Endothelial cell of umbilical vein (primary cell): ENCODE measurements around the gene PSMB3. TPM values are rescaled to one million over a fixed set of nuclear protein-coding genes. Genes with fewer than 3 reads are reported as not detected.

ENCODE experiments used
- BruUV-seq: library from RNA; stranded (reverse); fragments of 400-500 nt; replicated peaks from 2 replicates; lab custom pipeline; 2021; lab: Mats Ljungman, UMichigan
- CTCF ChIA-PET: fragments of 300-600, 350-600 bp; sonication (Branson Sonifier 250); formaldehyde crosslinking; loops from one replicate; lab custom pipeline; 2021; ENCODE audit warnings: antibody characterized with exemption, inconsistent platforms; lab: Charles Lee
- POLR2A ChIA-PET: fragments of 300-600, 350-600 bp; sonication (Branson Sonifier 250); formaldehyde crosslinking; loops from one replicate; lab custom pipeline; 2021; ENCODE audit warnings: antibody characterized with exemption, inconsistent platforms; lab: Charles Lee
- DNase-seq: peaks from one replicate; pipeline ENCODE4 v3.0.0-alpha.2; 2011; ENCODE audit warnings: low read depth, low spot score
- FAIRE-seq: peaks from 2 replicates; lab custom pipeline; 2011; peaks lifted over from hg19 to GRCh38; lab: Jason Lieb, UNC
- H2AFZ ChIP-seq: 2 replicates; pipeline ENCODE4 v1.6.0; 2012; ENCODE audit warnings: low read depth, low read length, control low read depth, inconsistent platforms
- H3K27ac ChIP-seq: 2 replicates; pipeline ENCODE4 v1.5.1; 2011; ENCODE audit warnings: low read depth, mild to moderate bottlenecking, control low read depth, low read length, moderate library complexity; ENCODE audit not compliant: insufficient read depth
- H3K27me3 ChIP-seq, 2 experiments: 2 replicates each; pipeline versions ENCODE4 v1.6.0 to v1.6.1; 2011; ENCODE audit warnings: low read length in 2 of 2, mixed read lengths in 1 of 2; ENCODE audit not compliant: control insufficient read depth in 2 of 2, insufficient read depth in 2 of 2
- H3K36me3 ChIP-seq, 2 experiments: 2 replicates in 1 of 2; 3 replicates in 1 of 2; pipeline ENCODE4 v1.5.1; 2011; ENCODE audit warnings: low read length in 2 of 2, mild to moderate bottlenecking in 1 of 2, moderate library complexity in 1 of 2; ENCODE audit not compliant: control insufficient read depth in 2 of 2, insufficient read depth in 2 of 2; ENCODE audit errors: extremely low read depth in 1 of 2
- H3K4me1 ChIP-seq: 3 replicates; pipeline ENCODE4 v1.5.1; 2011; ENCODE audit warnings: mild to moderate bottlenecking, low read length; ENCODE audit not compliant: control insufficient read depth, insufficient read depth; ENCODE audit errors: extremely low read depth
- H3K4me2 ChIP-seq: 2 replicates; pipeline ENCODE4 v1.6.1; 2011; ENCODE audit warnings: low read length, control low read depth, mixed read lengths; ENCODE audit not compliant: insufficient read depth
- H3K4me3 ChIP-seq, 3 experiments: fragments of 200-600 bp in 1 of 3; sonication (generic), shearing (Covaris generic) in 1 of 3; replicated peaks in 1 of 3; 2 replicates each; pipeline ENCODE4 v1.5.1; 2011 to 2016; ENCODE audit warnings: control low read depth in 3 of 3, low read length in 3 of 3, mild to moderate bottlenecking in 2 of 3, inconsistent platforms in 1 of 3, low read depth in 1 of 3, moderate library complexity in 1 of 3; ENCODE audit not compliant: insufficient read depth in 1 of 3
- H3K79me2 ChIP-seq: 2 replicates; pipeline ENCODE4 v1.6.0; 2012; ENCODE audit warnings: low read length, inconsistent platforms; ENCODE audit not compliant: control insufficient read depth, insufficient read depth
- H3K9ac ChIP-seq: replicated peaks from 2 replicates; pipeline ENCODE3; 2011; ENCODE audit warnings: low read length, control low read depth; ENCODE audit not compliant: insufficient read depth; ENCODE audit errors: extremely low read depth
- H3K9me1 ChIP-seq: replicated peaks from 3 replicates; pipeline ENCODE4 v1.6.0; 2011; ENCODE audit warnings: mild to moderate bottlenecking, low read length; ENCODE audit not compliant: control insufficient read depth, insufficient read depth; ENCODE audit errors: extremely low read depth
- H3K9me3 ChIP-seq: replicated peaks from 2 replicates; pipeline ENCODE4 v1.5.1; 2012; ENCODE audit warnings: low read length, inconsistent platforms; ENCODE audit not compliant: control insufficient read depth, insufficient read depth
- H4K20me1 ChIP-seq: replicated peaks from 2 replicates; pipeline ENCODE3; 2011; ENCODE audit warnings: mild to moderate bottlenecking, low read length; ENCODE audit not compliant: control insufficient read depth, insufficient read depth; ENCODE audit errors: extremely low read depth
- FOS ChIP-seq: IDR thresholded peaks from 2 replicates; pipeline ENCODE4 v1.6.1; 2011; ENCODE audit warnings: mild to moderate bottlenecking, low read length, moderate library complexity, borderline replicate concordance; ENCODE audit not compliant: insufficient read depth
- GATA2 ChIP-seq: IDR thresholded peaks from 2 replicates; pipeline ENCODE4 v1.7.0; 2011; ENCODE audit warnings: low read depth, mild to moderate bottlenecking, moderate library complexity, mixed read lengths, low read length; ENCODE audit not compliant: insufficient read length, insufficient read depth
- JUN ChIP-seq: IDR thresholded peaks from 2 replicates; pipeline ENCODE4 v1.6.1; 2011; ENCODE audit warnings: borderline replicate concordance, low read depth; ENCODE audit not compliant: insufficient read length, insufficient read depth
- MYC ChIP-seq: IDR thresholded peaks from one replicate; pipeline ENCODE4 v1.6.1; 2011; ENCODE audit warnings: mild to moderate bottlenecking, low read depth, low read length
- POLR2A ChIP-seq: IDR thresholded peaks from 2 replicates; pipeline ENCODE4 v1.6.1; 2012; ENCODE audit warnings: low read depth, mild to moderate bottlenecking, control low read depth, low read length
- POLR2AphosphoS5 ChIP-seq: IDR thresholded peaks from 2 replicates; pipeline ENCODE4 v1.6.1; 2012; ENCODE audit warnings: low read depth, mild to moderate bottlenecking, control low read depth, low read length, moderate library complexity; ENCODE audit not compliant: insufficient read depth
- dilution Hi-C: fragments of 300-500 bp; cut with MboI; formaldehyde crosslinking; loops from one replicate; pipeline ENCODE4 v1.15.0; 2019; ENCODE audit warnings: low sequenced_read_pairs; ENCODE audit not compliant: extremely low pct_ligation_motif_present
- intact Hi-C: fragments of 100-400 bp; cut with micrococcal nuclease; formaldehyde crosslinking; loops from one replicate; pipeline ENCODE4 v1.10.0; 2022
- polyA plus RNA-seq, 4 experiments: library from polyadenylated mRNA; depleted of rRNA in 3 of 4; stranded (reverse) in 3 of 4; unstranded in 1 of 4; fragments of >200 nt; gene quantifications; 2 replicates each; pipeline versions ENCODE4 v1.2.1 to v1.2.3, GENCODE V29; 2011 to 2012; ENCODE audit warnings: missing spikeins in 1 of 4
- total RNA-seq: library from RNA; stranded (reverse); gene quantifications from 2 replicates; pipeline ENCODE4 v1.2.3, GENCODE V29; 2021

PSMB3 gene
- total and polyA plus RNA-seq, 2 donors (not counting 3 experiments of a cell fraction or from before 2014, with no cell fraction given) = 213 to 685 TPM

DNA sequence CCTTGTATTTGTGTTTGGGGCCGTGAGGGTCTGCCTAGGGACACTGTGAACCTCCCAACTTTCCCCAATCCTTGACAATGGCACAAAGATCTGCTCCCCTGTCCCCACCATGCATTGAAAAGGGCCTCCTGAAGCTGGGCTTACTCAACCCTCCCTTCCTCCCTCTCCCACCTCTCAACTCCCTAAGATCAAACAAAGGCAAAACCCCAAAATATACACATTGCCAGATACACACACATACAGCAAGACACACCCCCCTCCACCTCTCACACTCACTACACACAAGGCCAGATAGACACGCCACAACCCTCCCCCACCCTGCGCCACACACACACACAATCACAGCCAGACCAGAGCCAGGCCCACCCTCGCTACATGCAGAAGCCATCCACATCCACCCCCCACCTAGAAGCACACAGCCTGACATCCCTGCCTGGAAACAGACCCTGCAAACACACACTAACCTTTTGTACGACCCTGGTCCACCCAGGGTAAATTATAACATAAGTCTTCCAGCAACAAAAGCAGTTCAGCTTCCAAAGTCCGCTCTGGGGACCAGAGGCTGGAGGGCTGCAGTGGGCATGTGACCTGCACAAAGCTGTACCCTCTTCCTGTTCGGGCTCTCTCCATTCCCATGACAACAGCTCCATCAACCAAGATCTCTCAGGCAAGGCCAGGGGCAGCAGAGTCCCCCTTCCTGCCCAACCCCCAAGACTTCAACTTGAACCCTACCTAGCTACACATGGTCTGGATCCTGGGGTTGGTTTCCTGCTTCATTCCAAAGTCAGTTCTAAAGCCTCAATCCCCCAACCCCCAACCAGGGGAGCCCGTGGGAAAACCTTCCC lies 6.3 kb upstream of the PSMB3 start:
- Histone ChIP-seq H3K9me1 (no peaks in the 10 kb centered on the region), H3K27ac (no peak overlapping the region), H3K4me1 (peaks cover 53% of the 10 kb centered on the region), H3K9me3 (no peaks in the 10 kb centered on the region), H3K4me2 (peak overlapping the region; percentile 70), H3K36me3 (no peaks in the 10 kb centered on the region), H3K79me2 (peaks cover 70% of the 10 kb centered on the region), H3K4me3 (peak overlapping the region; percentile 80 to 90 (median 80)), H4K20me1 (peaks cover 2% of the 10 kb centered on the region), H3K27me3 (no peaks in the 10 kb centered on the region), H3K9ac (peak overlapping the region; percentile 86), H2AFZ (no peak overlapping the region)
- BruUV-seq = TSS peak; percentile 12
- intact Hi-C loops = no loop called here
- dilution Hi-C loops = no loop called here
- TF ChIP-seq POLR2AphosphoS5 = no peak
- CTCF ChIA-PET = interaction anchor here (1.1 to 3.8 kb wide), 3 partner anchors 11 to 188 kb away, joined by 3 to 24 read pairs (median 7); partner anchors contain the start of gene CISD3
- POLR2A ChIA-PET = interaction anchor here (0.6 kb wide), 1 partner anchor 11 kb away, joined by 4 read pairs; no protein-coding TSS in a partner anchor
- no peak for DNase-seq
- no peak for FAIRE-seq

GRCh38 chr17:38746849-38747462 lies 5.6 kb upstream of the PSMB3 start:
- H3K9me1 ChIP-seq = no peaks in the 10 kb centered on the region
- H2AFZ ChIP-seq = no peak overlapping the region
- no peak overlapping the region for H3K27ac ChIP-seq
- CTCF ChIA-PET = interaction anchor here (1.7 to 3.8 kb wide), 2 partner anchors 12 to 16 kb away, joined by 7 to 24 read pairs; partner anchors contain the start of gene CISD3
- peak overlapping the region; percentile 80 to 90 (median 80) for H3K4me3 ChIP-seq
- H4K20me1 ChIP-seq = peaks cover 2% of the 10 kb centered on the region
- dilution Hi-C loops = no loop called here
- BruUV-seq = no TSS peak
- H3K4me1 ChIP-seq = peaks cover 55% of the 10 kb centered on the region
- H3K79me2 ChIP-seq = peaks cover 63% of the 10 kb centered on the region
- DNase-seq = no peak
- H3K36me3 ChIP-seq = no peaks in the 10 kb centered on the region
- no peak for FAIRE-seq
- no peaks in the 10 kb centered on the region for H3K27me3 ChIP-seq
- intact Hi-C loops = no loop called here
- POLR2A ChIA-PET = interaction anchor here (0.6 kb wide), 1 partner anchor 12 kb away, joined by 4 read pairs; no protein-coding TSS in a partner anchor
- no peaks in the 10 kb centered on the region for H3K9me3 ChIP-seq
- TF ChIP-seq MYC = no peak
- TF ChIP-seq JUN = no peak
- TF ChIP-seq FOS = no peak
- no peak for TF ChIP-seq GATA2
- TF ChIP-seq POLR2A = no peak
- peak overlapping the region; percentile 86 for H3K9ac ChIP-seq
- H3K4me2 ChIP-seq = peak overlapping the region; percentile 70
